Testis (tissue), 3 donors: ENCODE measurements around the gene GALNT14. TPM values are rescaled to one million over a fixed set of nuclear protein-coding genes. Genes with fewer than 3 reads are reported as not detected.

Source experiments
- DNase-seq: peaks from one replicate; pipeline ENCODE4 v3.0.0-alpha.2; 2019
- H3K27ac ChIP-seq, 2 donors: fragments of 200-600 bp; sonication (generic); one replicate each; pipeline ENCODE4 v1.5.1; 2019
- H3K27me3 ChIP-seq: fragments of 200-600 bp; sonication (generic); one replicate; pipeline ENCODE4 v1.5.1; 2019
- H3K36me3 ChIP-seq: fragments of 200-600 bp; sonication (generic); one replicate; pipeline ENCODE4 v1.5.1; 2017; ENCODE audit warnings: low read depth; ENCODE audit errors: missing control alignments
- H3K4me1 ChIP-seq: fragments of 200-600 bp; sonication (generic); one replicate; pipeline ENCODE4 v1.5.1; 2019
- H3K4me3 ChIP-seq, 2 donors: fragments of 200-600 bp; sonication (generic); one replicate each; pipeline ENCODE4 v1.5.1; 2017 to 2019
- H3K9me3 ChIP-seq: fragments of 200-600 bp; sonication (generic); one replicate; pipeline ENCODE4 v1.5.1; 2017
- CTCF ChIP-seq, 3 experiments: fragments of 450-650 bp in 2 of 3; fragments of 200-600 bp in 1 of 3; sonication (generic) in 1 of 3; IDR thresholded peaks; one replicate each; pipeline ENCODE4 v1.5.1; 2016 to 2019; ENCODE audit warnings: antibody characterized with exemption in 3 of 3, mild to moderate bottlenecking in 2 of 3, moderate library complexity in 1 of 3
- POLR2A ChIP-seq: fragments of 450-650 bp; IDR thresholded peaks from one replicate; pipeline ENCODE4 v1.6.1; 2017; ENCODE audit warnings: antibody characterized with exemption, mild to moderate bottlenecking, moderate library complexity
- WGBS, 2 donors: methylation state at CpG; one replicate each; pipeline ENCODE4 v1.1.5; 2018; 5-methylcytosine and 5-hydroxymethylcytosine counted together
- intact Hi-C: fragments of 100-400 bp; cut with DNase I; formaldehyde crosslinking; loops from one replicate; pipeline ENCODE4 v1.15.1; 2023; ENCODE audit warnings: low total_unique reads
- polyA plus RNA-seq: library from polyadenylated mRNA; stranded (reverse); fragments of 350-450 nt; fragmentation: Illumina TruSeq; extraction: RNeasy Lipid Tissue Mini Kit (QIAGEN cat#74804); gene quantifications from one replicate; pipeline ENCODE4 v1.2.3, GENCODE V29; 2014; ENCODE audit warnings: low read depth, low replicate concordance; ENCODE audit not compliant: insufficient read depth
- total RNA-seq, 2 donors: library from RNA; depleted of rRNA; stranded (reverse); fragments of >200 nt; gene quantifications; one replicate each; pipeline ENCODE4 v1.2.3, GENCODE V29; 2016

GALNT14 gene
- total and polyA plus RNA-seq, 3 donors from 2014 or later: 6.9 to 31.5 (median 11.6) TPM

- DNase-seq: no peak
- H3K27me3 ChIP-seq: no peaks in the 10 kb centered on the region
- H3K9me3 ChIP-seq: no peaks in the 10 kb centered on the region
- no peaks in the 10 kb centered on the region for H3K4me1 ChIP-seq
- H3K36me3 ChIP-seq: no peaks in the 10 kb centered on the region
- 88 to 93% methylated on average over 8 of the region's 8 CpGs for WGBS, 2 donors
- no peak for TF ChIP-seq CTCF (IDR thresholded peaks at IDR 0.05)
- no peak for TF ChIP-seq POLR2A
- H3K4me3 ChIP-seq: no peak overlapping the region
- intact Hi-C loops: no loop called here
- H3K27ac ChIP-seq: no peak overlapping the region
Measured at GRCh38 chr2:31070339-31071125, 67.7 kb downstream of the GALNT14 start.

- WGBS, 2 donors: 71 to 72% methylated on average over 12 of the region's 12 CpGs
- DNase-seq: no peak
- intact Hi-C loops: no loop called here
- Histone ChIP-seq H3K9me3 (no peaks in the 10 kb centered on the region), H3K36me3 (no peaks in the 10 kb centered on the region), H3K27ac (no peak overlapping the region), H3K4me1 (no peaks in the 10 kb centered on the region), H3K4me3 (no peak overlapping the region), H3K27me3 (no peaks in the 10 kb centered on the region)
- no peak for TF ChIP-seq POLR2A
- no peak for TF ChIP-seq CTCF (IDR thresholded peaks at IDR 0.05)
Measured at GRCh38 chr2:31069643-31070325, 68.5 kb downstream of the GALNT14 start.

- TF ChIP-seq CTCF (IDR thresholded peaks at IDR 0.05) (no peak), POLR2A (no peak)
- H3K27me3 ChIP-seq: no peaks in the 10 kb centered on the region
- no peaks in the 10 kb centered on the region for H3K4me1 ChIP-seq
- no peaks in the 10 kb centered on the region for H3K9me3 ChIP-seq
- H3K36me3 ChIP-seq: no peaks in the 10 kb centered on the region
- 66 to 71% methylated on average over 2 to 8 of the region's 8 CpGs for WGBS, 2 donors
- intact Hi-C loops: no loop called here
- DNase-seq: no peak
- H3K4me3 ChIP-seq: no peak overlapping the region
- H3K27ac ChIP-seq: no peak overlapping the region
Measured at GRCh38 chr2:31067259-31067658, 71.0 kb downstream of the GALNT14 start.

DNA sequence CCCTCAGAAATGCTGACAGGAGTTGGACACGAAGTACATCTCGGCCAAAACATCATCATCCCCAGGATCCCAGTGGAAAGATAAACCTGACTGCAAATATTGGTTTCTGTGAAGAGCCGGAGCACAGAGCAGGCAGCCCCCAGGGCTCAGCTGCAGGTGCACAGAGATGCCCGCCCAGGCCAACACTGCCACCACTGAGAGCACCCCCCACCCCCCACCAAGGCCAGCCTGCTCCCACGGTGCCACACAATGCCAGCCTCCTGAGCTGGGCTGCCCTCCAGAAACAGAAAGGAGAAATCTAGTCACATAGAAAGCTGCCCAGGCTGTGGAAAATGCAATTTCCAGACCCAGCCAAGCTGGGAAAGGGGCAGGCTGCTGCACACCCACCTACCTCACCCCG is 71.7 kb downstream of the GALNT14 start:
- DNase-seq: no peak
- Histone ChIP-seq H3K27me3 (no peaks in the 10 kb centered on the region), H3K27ac (no peak overlapping the region), H3K36me3 (no peaks in the 10 kb centered on the region), H3K9me3 (no peaks in the 10 kb centered on the region), H3K4me3 (no peak overlapping the region), H3K4me1 (no peaks in the 10 kb centered on the region)
- intact Hi-C loops: no loop called here
- WGBS, 2 donors: 41 to 50% methylated on average over 3 to 6 of the region's 6 CpGs
- no peak for TF ChIP-seq CTCF (IDR thresholded peaks at IDR 0.05)
- no peak for TF ChIP-seq POLR2A
